HG03280 (cell line): ENCODE results near the gene PLLP.

Source experiments
- ATAC-seq: cut with Tn5 transposase; IDR thresholded peaks from one replicate; pipeline ENCODE4 v1.9.1; 2021; ENCODE audit warnings: mild to moderate bottlenecking, moderate library complexity; ENCODE audit not compliant: unreplicated experiment

The PLLP gene

DNA sequence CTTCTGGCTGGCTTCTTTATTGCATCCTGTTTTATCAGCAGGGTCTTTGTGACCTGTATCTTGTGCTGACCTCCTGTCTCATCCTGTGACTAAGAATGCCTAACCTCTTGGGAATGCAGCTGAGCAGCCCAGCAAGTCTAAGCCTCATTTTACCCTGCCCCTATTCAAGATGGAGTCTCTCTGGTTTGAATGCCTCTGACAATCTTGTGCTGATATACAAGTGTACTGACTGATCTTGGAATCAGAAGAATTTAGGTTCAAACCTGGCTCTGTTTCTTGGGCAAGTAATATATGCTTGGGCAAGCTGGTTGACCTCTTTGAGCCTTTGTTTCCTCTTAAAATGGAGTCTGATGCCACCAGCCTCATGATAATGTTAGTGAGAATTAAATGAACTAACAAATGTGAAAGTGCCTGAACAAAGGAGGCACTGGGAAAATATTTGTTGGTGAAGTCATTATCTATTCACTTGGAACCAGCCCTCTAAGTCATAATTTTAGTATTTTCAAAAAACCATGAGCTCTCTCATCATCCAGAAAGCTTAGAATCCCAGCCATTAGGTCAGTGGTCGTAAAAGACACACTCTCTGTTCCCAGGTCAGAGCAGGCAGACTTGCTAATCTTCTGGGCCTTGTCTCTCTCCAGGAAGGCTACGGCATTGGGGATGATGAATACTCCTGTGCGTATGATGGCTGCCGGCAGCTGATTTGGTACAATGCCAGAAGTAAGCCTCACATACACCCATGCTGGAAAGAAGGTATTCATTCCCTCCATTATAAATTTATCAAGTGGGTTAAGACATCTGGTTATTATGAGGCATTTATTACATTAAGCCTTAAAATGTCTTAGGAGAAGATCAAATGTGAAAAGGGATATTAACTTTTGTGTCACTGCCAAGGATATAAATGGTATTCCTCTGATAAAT, 57.5 kb downstream of the PLLP start:
- ATAC-seq, result no peak

DNA sequence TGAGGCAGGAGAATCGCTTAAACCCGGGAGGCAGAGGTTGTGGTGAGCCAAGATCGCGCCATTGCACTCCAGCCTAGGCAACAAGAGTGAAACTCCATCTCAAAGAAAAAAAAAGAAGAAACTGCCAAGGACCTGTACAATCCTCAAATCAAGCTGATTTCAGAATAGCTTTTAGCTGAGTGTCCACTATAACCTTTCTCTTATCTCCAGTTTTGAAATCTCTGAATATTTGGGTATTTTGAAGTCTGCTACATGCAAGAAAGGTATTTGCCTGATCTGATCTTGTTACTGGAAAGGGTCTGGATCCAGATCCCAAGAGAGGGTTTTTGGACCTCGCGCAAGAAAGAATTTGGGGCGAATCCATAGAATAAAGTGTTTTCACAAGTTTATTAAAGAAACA, 58.5 kb downstream of the PLLP start:
- no peak for ATAC-seq

DNA sequence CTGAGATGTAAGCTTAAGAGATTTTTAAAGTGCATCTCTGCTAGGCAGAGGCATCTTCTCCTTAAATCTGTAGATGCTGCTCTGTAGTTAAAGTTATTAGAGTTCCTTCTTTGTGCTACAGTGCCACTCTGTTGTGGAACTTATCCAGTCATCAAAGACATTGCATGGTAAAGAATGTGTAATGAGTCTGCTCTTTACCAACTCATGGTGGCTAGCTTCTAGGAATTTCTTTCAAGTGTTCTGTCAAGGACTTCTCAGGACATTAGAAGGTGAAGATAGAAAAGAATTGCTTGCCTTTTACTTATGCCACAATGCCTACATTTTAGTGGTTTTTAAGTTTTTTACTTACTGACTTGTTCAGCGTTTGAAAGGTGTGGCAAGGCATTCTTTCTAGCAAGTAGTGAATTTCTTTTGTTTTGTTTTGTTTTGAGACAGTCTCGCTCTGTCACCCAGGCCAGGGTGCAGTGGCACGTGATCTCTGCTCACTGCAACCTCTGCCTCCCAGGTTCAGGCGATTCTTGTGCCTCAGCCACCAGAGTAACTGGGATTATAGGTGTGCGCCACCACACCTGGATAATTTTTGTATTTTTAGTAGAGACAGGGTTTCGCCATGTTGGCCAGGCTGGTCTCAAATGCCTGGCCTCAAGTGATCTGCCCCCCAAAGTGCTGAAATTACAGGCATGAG, 59.7 kb downstream of the PLLP start:
- no peak for ATAC-seq

DNA sequence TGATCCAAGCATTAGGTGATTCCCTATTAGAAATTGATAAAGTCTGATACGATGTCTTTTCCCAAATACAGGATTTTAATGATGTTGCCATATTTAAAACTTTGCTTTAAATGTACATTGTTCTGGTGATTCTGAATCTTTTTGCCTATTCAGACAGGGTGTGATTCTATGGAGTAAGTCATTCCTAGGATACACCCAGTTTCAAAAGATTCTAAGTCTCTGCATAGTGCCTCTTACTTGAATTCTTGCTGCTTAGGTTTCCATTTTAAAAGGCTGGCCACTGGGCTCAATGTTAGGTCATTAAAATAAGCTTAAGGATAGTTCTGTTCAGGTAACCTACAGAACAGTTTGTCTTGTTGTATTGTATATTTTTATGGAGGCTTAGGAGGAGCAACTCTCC, 61.4 kb downstream of the PLLP start:
- ATAC-seq, result no peak

DNA sequence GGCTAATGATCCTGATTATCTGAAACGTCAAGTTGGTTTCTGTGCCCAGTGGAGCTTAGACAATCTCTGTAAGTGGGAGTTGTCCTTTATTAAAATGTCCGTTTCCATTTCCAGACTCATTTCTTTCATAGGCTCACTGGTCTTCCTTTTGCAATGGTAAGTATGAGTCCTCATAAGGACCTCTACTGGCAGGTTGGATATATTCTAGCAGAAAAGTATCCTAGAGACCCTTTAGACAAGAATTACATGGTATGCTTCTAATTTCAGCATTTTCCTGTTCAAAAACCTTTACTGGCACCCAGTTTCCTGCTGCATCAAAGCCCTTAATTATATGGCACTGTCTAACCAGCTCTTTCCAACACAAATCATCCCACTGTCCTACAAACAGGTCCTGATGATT, 67.5 kb downstream of the PLLP start:
- no peak for ATAC-seq

DNA sequence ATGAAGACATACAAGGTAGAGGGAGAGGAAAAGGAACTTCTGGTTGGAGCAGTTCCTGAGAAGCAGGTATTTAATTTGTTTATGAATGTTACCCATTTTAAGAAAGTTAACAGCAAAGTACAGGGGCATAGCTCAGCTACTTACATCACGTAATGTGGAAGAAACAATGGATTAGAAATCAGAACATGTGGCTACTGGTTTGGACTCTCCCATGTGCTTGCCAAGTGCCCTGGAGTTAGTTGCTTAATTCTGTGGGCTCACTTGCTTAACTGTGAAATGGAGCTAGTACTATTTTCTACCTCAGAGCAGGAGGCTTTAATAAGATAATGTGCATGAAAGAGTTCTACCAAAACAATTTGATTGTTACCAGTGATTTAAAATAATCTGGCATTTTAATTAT, 71.0 kb downstream of the PLLP start:
- no peak for ATAC-seq

DNA sequence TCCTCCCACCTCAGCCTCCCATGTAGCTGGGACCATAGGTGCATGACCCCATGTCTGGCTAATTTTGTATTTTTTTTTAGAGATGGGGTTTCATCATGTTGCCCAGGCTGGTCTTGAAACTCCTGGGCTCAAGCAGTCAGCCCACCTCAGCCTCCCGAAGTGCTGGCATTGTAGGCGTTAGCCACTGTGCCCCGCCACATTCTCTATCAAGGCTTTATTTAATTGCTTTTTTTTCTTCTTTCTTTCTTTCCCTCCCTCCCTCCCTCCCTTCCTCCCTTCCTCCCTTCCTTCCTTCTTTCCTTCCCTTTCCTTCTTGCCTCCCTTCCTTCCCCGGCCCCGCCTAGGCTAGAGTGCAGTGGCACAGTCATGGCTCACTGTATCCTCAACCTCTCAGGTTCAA, 74.7 kb downstream of the PLLP start:
- no peak for ATAC-seq

DNA sequence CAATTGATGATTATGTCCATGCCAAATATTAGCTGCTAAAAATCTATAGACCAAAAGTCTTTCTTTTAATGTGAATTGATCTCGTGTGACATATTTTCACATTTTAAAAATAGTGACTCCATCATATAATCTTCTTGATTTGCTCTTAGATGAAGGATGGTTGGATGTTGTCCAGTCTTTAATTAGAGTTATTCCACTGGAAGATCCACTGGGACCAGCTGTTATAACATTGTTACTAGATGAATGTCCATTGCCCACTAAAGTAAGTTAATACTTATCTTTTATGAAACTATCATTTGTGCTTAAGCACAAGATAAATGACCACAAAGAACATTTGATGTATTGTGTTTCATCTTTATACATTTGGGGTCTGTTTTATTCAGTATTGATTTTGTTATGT, 75.5 kb downstream of the PLLP start:
- ATAC-seq, result no peak
